ENCODE data around the gene RNF40.

The RNF40 gene

GRCh38 chr16:30740364-30741251, 21.5 kb upstream of the RNF40 start:
- DNase-seq (ENCODE audit: low read depth) = peak; percentile 79

GRCh38 chr16:30741461-30741914, 20.6 kb upstream of the RNF40 start:
- DNase-seq (ENCODE audit: low read depth) = peak; percentile 22

GRCh38 chr16:30743716-30744115, 18.4 kb upstream of the RNF40 start:
- no peak for DNase-seq (ENCODE audit: low read depth)

- no peak for DNase-seq (ENCODE audit: low read depth)
Measured at GRCh38 chr16:30744183-30744582, 17.9 kb upstream of the RNF40 start.

GRCh38 chr16:30745082-30745481, 17.0 kb upstream of the RNF40 start:
- no peak for DNase-seq (ENCODE audit: low read depth)

- DNase-seq (ENCODE audit: low read depth) = no peak
Measured at GRCh38 chr16:30746638-30747175, 15.4 kb upstream of the RNF40 start.

- no peak for DNase-seq (ENCODE audit: low read depth)
Measured at GRCh38 chr16:30747331-30747730, 14.8 kb upstream of the RNF40 start.

- DNase-seq (ENCODE audit: low read depth) = peak; percentile 98
Measured at GRCh38 chr16:30747799-30748633, 14.1 kb upstream of the RNF40 start, which contains the start of gene PHKG2. Gene PHKG2 (plus strand): TSS chr16:30748425. CDS start chr16:30748821, 396 bp downstream.

- no peak for DNase-seq (ENCODE audit: low read depth)
Measured at GRCh38 chr16:30748634-30749445, 13.3 kb upstream of the RNF40 start.

GRCh38 chr16:30750201-30750600, 11.9 kb upstream of the RNF40 start:
- no peak for DNase-seq (ENCODE audit: low read depth)

- DNase-seq (ENCODE audit: low read depth) = no peak
Measured at GRCh38 chr16:30750876-30751465, 11.2 kb upstream of the RNF40 start.

GRCh38 chr16:30753596-30753995, 8.5 kb upstream of the RNF40 start:
- no peak for DNase-seq (ENCODE audit: low read depth)

GRCh38 chr16:30755955-30756780, 6.0 kb upstream of the RNF40 start:
- DNase-seq (ENCODE audit: low read depth) = no peak

- DNase-seq (ENCODE audit: low read depth) = no peak
Measured at GRCh38 chr16:30756781-30757100, 5.4 kb upstream of the RNF40 start.

GRCh38 chr16:30757316-30757715, 4.8 kb upstream of the RNF40 start:
- no peak for DNase-seq (ENCODE audit: low read depth)

- no peak for DNase-seq (ENCODE audit: low read depth)
Measured at GRCh38 chr16:30758988-30759491, 3.1 kb upstream of the RNF40 start.

GRCh38 chr16:30760001-30760559, 2.0 kb upstream of the RNF40 start:
- DNase-seq (ENCODE audit: low read depth) = no peak

GRCh38 chr16:30760577-30761426, 1.3 kb upstream of the RNF40 start:
- DNase-seq (ENCODE audit: low read depth) = no peak

GRCh38 chr16:30761427-30761927, 645 bp upstream of the RNF40 start:
- no peak for DNase-seq (ENCODE audit: low read depth)
